ENCODE measurements around the gene LFNG.
"Not testable (repeated sequence)": the region's sequence is repeated elsewhere in the genome, so short reads cannot be mapped to it uniquely, and the experiment has no call there.

LFNG gene

DNA sequence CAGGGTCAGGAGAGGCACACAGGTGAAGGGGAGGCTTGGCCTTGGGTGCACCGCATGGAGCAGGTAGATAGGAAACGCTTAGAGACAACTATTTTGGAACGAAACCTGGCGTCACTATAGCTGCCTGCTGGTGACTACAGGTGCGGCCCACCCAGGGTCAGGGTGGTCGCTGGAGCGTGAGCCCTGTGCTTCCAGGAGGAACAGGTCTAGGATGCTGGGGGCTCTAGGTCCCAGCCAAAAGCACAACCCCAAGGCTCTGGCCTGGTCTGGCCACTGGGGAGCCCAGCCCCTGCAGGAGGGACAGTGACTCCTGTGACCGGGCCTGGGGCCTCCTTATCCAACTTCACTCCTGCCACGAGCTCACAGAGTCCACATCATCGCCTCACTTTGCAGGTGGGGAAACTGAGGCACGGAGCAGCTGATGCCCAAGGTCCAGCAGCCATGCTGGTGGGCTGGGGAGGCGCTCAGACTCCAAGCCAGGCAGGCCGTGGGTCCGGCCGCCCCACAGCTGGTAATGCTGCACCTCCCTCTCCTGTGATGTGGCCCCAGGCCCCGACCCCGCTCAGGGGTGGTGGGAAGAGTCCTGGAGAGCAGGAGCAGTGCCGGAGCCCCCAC is 9.0 kb downstream of the LFNG start:
- no peaks in the 10 kb centered on the region for H3K27me3 ChIP-seq (ENCODE audit: insufficient read depth, low read length)
- peaks cover 35% of the 10 kb centered on the region for H3K36me3 ChIP-seq (ENCODE audit: insufficient read depth, low read length)
- WGBS, result 91% methylated on average over 18 of the region's 18 CpGs
- H3K9me3 ChIP-seq (ENCODE audit: insufficient read depth, low read depth, low read length), result no peaks in the 10 kb centered on the region
- H3K4me1 ChIP-seq (ENCODE audit: insufficient read depth, low read length), result peaks cover 18% of the 10 kb centered on the region
- no peak overlapping the region for H3K4me3 ChIP-seq (ENCODE audit: low read length)
- H3K27ac ChIP-seq (ENCODE audit: low read depth, low read length), result no peak overlapping the region; the same call in 1 of the 2 replicates
- no peak overlapping the region for H3K9ac ChIP-seq (ENCODE audit: low read depth, low read length)

DNA sequence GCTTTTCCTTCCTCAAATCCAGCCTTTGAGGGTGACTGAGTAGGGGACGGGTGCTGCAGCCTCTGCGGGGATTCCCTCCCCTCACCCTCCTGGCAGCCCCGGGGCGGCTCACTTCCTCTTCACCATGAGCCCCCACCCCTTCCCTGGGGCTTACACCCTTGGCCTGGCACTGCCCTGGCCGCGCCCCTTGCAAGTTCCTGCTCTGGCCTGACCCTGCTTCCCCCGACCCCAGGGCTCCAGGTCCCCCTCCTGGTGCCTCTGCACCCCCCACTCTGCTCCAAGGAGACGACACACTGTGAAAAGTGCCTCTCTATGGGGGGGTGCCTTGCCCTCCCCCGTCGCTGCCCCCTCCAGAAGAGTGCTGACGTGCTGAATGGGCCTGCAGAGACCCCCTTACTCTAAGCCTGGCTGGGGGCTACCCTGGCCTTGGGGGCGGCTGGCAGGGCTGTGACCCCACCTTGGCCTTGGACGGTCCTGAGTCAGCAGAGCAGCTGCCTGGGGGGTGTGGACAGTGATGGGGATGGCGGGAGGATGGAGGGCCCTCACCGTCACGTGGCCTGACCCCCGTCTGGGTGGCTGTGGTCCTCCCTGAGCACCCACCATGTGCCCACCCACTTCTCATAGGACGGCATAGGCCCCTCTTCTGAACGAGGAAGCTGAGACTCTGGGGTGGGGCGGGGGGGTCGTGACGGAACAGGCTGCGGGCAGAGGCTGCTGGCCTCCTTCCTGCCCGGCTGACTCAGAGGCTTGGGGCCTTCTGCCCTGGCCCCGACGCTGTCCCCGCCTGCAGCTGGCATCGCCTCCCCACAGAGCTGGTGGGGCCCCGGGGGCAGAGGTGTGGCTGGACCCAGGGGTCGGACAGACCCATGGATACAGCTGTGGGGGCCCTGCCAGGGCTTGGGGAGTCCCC is 9.8 kb downstream of the LFNG start:
- Histone ChIP-seq H3K36me3 (ENCODE audit: insufficient read depth, low read length) (peaks cover 35% of the 10 kb centered on the region), H3K4me1 (ENCODE audit: insufficient read depth, low read length) (peaks cover 10% of the 10 kb centered on the region), H3K4me3 (ENCODE audit: low read length) (no peak overlapping the region), H3K27me3 (ENCODE audit: insufficient read depth, low read length) (no peaks in the 10 kb centered on the region), H3K9ac (ENCODE audit: low read depth, low read length) (no peak overlapping the region), H3K9me3 (ENCODE audit: insufficient read depth, low read depth, low read length) (no peaks in the 10 kb centered on the region), H3K27ac (ENCODE audit: low read depth, low read length) (no peak overlapping the region)
- WGBS, result 87% methylated on average over 30 of the region's 30 CpGs

DNA sequence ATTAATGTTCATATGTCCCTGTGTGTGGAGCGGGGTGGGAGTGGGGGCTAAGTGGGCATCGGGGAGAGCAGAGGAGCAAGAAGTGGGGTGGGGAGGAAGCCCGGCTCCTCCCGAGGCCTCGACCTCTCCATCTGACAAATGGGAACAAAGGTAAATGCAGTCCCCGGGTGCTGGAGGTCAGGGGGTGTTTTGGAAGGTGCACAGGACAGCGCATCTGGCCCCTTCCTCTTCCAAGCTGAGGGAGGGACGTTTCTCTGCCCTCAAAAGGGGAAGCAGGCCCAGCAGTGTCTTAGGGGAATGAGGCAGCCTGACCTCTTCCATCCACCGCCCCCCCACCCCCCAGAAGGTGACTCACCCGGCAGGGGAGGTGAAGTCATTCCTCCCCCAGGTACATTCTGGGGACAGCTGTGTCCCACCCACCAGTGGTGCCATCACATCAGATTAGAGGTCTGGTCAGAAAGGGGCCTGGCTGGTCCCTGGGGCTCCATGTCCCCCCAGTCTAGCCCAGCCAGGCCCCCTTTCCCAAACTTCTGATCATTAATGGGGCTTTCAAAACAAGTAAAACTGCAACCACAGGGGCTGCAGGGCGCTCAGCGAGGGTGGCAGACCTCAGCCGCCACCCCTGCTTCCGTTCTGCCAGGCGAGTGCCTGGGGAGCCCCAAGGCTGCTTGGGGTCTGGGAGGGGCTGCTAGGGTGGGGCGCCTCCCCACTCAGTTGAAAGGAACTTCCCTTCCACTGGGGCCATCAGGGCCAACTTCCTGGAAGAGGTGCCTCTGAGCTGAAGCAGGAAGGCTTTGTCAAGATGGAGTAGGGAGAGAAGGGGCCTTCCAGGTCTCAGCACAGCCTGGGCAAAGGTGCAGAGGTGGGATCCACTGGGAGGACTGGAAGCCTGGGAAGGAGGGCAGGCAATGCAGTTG is 10.8 kb downstream of the LFNG start:
- Histone ChIP-seq H3K27me3 (ENCODE audit: insufficient read depth, low read length) (no peaks in the 10 kb centered on the region), H3K4me3 (ENCODE audit: low read length) (no peak overlapping the region), H3K36me3 (ENCODE audit: insufficient read depth, low read length) (peaks cover 33% of the 10 kb centered on the region), H3K9ac (ENCODE audit: low read depth, low read length) (peak overlapping the region; percentile 38; the same call in 1 of the 2 replicates), H3K27ac (ENCODE audit: low read depth, low read length) (peak overlapping the region; percentile 33), H3K4me1 (ENCODE audit: insufficient read depth, low read length) (peaks cover 3% of the 10 kb centered on the region), H3K9me3 (ENCODE audit: insufficient read depth, low read depth, low read length) (no peaks in the 10 kb centered on the region)
- 86% methylated on average over 16 of the region's 16 CpGs for WGBS

DNA sequence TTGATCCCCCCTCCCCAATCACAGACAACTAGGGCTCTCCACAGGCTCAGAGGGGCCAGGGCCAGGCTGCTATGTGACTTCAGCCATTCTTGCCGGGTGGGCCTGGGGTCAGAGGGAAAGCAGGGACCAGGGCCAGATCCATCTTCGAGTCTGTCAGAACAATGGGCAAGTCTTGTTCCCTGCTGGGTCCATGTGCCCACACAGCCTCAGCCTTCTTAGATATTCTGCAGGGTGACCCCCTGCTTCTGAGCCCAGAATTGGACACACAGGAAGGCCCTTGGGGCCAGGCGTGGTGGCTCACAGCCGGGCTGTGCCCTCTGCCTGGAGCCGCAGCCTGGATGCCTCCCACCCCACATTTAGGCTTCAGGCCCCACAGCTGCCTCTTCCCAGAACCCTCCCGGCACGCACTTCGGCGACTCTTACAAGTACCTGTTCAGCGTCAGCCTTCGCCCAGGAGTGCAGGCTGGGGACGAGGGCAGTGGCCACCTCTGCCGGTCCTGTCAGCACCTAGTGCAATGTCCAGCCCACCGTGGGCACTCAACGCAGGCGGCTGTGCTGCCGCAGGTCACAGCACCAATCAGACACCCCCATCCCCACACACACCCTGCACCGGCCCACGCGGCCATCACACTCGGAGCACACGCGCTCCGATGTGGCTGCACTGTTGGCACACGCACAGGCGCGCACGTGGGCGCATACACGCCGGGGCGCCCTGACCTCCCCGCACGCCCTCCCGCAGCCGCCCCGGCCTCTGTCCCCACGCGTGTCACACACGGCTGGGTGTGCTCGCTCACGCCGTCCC is 11.6 kb downstream of the LFNG start:
- not testable (repeated sequence) for H3K4me3 ChIP-seq (ENCODE audit: low read length); H3K27me3 ChIP-seq (ENCODE audit: insufficient read depth, low read length); H3K4me1 ChIP-seq (ENCODE audit: insufficient read depth, low read length); H3K9me3 ChIP-seq (ENCODE audit: insufficient read depth, low read depth, low read length)
- Histone ChIP-seq H3K9ac (ENCODE audit: low read depth, low read length) (peak overlapping the region; percentile 38; the same call in 1 of the 2 replicates), H3K27ac (ENCODE audit: low read depth, low read length) (peak overlapping the region; percentile 33; the same call in 1 of the 2 replicates), H3K36me3 (ENCODE audit: insufficient read depth, low read length) (peaks cover 25% of the 10 kb centered on the region)
- 91% methylated on average over 40 of the region's 43 CpGs for WGBS

DNA sequence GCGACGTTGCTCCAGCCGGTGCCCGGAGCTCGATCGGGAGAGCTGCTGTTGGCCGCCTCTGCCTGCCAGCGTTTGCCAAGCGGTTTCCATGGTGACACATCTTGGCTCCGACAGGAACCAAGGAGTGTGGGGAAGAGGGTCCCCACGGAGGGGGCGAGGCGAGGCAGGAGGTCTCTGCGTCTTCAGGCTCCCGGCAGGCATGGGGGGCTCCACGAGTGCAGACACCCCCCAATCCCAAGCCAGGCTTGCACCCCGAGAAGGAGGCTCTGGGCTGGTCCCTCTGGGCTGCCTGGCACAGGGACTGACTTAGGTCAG is 12.2 kb downstream of the LFNG start:
- not testable (repeated sequence) for H3K27ac ChIP-seq (ENCODE audit: low read depth, low read length); H3K9ac ChIP-seq (ENCODE audit: low read depth, low read length); H3K27me3 ChIP-seq (ENCODE audit: insufficient read depth, low read length); H3K9me3 ChIP-seq (ENCODE audit: insufficient read depth, low read depth, low read length); H3K4me3 ChIP-seq (ENCODE audit: low read length); H3K4me1 ChIP-seq (ENCODE audit: insufficient read depth, low read length)
- 86% methylated on average over 15 of the region's 17 CpGs for WGBS
- H3K36me3 ChIP-seq (ENCODE audit: insufficient read depth, low read length), result peaks cover 19% of the 10 kb centered on the region

DNA sequence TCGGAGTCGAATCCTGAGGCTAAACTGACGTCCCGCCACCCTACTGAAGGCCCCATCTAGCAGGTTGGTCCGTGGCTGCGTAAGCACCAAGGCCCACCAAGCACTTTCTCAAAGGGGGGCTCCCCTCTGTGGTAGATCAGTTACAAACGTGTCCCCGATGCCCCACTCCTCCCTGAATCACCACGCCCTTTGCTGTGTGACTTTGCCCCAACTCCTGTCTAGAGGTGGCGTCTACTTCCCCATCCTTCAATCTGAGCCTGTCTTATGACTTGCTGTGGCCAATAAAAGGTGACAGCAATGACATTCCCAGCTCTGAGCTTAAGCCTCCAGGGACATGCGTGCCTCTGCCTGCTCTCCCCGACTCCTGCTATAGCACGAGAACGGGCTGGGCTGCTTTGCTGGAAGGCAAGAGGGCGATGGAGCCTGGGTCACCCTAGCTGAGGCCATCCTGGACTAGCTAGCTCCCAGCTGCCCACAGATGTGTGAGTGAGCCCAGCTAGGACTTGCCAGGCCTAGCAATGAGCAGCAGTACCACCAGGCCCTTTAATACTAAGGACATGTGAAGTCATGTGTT is 12.7 kb downstream of the LFNG start:
- H3K27me3 ChIP-seq (ENCODE audit: insufficient read depth, low read length); H3K4me3 ChIP-seq (ENCODE audit: low read length); H3K9me3 ChIP-seq (ENCODE audit: insufficient read depth, low read depth, low read length); H3K27ac ChIP-seq (ENCODE audit: low read depth, low read length); H3K9ac ChIP-seq (ENCODE audit: low read depth, low read length); H3K4me1 ChIP-seq (ENCODE audit: insufficient read depth, low read length): not testable (repeated sequence)
- 92% methylated on average over 9 of the region's 15 CpGs for WGBS
- H3K36me3 ChIP-seq (ENCODE audit: insufficient read depth, low read length), result peaks cover 14% of the 10 kb centered on the region

DNA sequence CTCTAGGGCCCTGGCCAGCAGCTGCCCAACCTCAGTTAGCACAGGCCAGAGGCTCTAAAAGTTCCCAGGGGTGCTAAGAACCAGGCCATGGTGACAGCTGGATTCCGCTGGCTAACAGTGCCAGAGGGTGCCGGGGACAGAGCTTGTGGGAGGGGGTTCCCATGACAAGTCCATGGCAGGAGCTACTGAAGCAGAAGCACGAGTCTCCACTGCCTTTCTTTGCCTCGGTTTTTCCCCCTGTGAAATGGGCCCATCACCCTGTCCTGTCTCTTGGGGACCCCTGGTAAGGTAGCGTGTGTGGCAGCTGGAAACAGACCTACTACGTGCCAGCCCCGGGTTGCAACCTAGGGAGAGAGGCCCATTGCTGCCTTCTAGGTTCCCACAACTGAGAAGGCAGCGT is 13.2 kb downstream of the LFNG start:
- H3K4me3 ChIP-seq (ENCODE audit: low read length); H3K27me3 ChIP-seq (ENCODE audit: insufficient read depth, low read length); H3K9me3 ChIP-seq (ENCODE audit: insufficient read depth, low read depth, low read length); H3K9ac ChIP-seq (ENCODE audit: low read depth, low read length); H3K4me1 ChIP-seq (ENCODE audit: insufficient read depth, low read length); H3K27ac ChIP-seq (ENCODE audit: low read depth, low read length): not testable (repeated sequence)
- peaks cover 12% of the 10 kb centered on the region; the same call in 1 of the 2 replicates for H3K36me3 ChIP-seq (ENCODE audit: insufficient read depth, low read length)
- WGBS, result 95% methylated on average over 5 of the region's 8 CpGs

DNA sequence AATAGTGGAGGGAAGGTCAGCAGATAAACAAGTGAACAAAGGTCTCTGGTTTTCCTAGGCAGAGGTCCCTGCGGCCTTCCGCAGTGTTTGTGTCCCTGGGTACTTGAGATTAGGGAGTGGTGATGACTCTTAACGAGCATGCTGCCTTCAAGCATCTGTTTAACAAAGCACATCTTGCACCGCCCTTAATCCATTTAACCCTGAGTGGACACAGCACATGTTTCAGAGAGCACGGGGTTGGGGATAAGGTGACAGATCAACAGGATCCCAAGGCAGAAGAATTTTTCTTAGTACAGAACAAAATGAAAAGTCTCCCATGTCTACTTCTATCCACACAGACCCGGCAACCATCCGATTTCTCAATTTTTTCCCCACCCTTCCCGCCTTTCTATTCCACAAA is 14.0 kb downstream of the LFNG start:
- not testable (repeated sequence) for H3K9ac ChIP-seq (ENCODE audit: low read depth, low read length); H3K9me3 ChIP-seq (ENCODE audit: insufficient read depth, low read depth, low read length); H3K4me3 ChIP-seq (ENCODE audit: low read length); H3K27ac ChIP-seq (ENCODE audit: low read depth, low read length); H3K4me1 ChIP-seq (ENCODE audit: insufficient read depth, low read length); H3K27me3 ChIP-seq (ENCODE audit: insufficient read depth, low read length)
- peaks cover 13% of the 10 kb centered on the region for H3K36me3 ChIP-seq (ENCODE audit: insufficient read depth, low read length)
- WGBS, result 40% methylated on average over 1 of the region's 8 CpGs

DNA sequence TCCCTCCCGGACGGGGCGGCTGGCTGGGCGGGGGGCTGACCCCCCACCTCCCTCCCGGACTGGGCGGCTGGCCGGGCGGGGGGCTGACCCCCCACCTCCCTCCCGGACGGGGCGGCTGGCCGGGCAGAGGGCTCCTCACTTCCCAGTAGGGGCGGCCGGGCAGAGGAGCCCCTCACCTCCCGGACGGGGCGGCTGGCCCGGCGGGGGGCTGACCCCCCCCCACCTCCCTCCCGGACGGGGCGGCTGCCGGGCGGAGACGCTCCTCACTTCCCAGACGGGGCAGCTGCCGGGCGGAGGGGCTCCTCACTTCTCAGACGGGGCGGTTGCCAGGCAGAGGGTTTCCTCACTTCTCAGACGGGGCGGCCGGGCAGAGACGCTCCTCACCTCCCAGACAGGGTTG is 14.6 kb downstream of the LFNG start:
- not testable (repeated sequence) for H3K27ac ChIP-seq (ENCODE audit: low read depth, low read length); H3K27me3 ChIP-seq (ENCODE audit: insufficient read depth, low read length); H3K4me3 ChIP-seq (ENCODE audit: low read length); H3K9ac ChIP-seq (ENCODE audit: low read depth, low read length); H3K9me3 ChIP-seq (ENCODE audit: insufficient read depth, low read depth, low read length); H3K4me1 ChIP-seq (ENCODE audit: insufficient read depth, low read length)
- 90% methylated on average over 25 of the region's 34 CpGs for WGBS
- peaks cover 17% of the 10 kb centered on the region for H3K36me3 ChIP-seq (ENCODE audit: insufficient read depth, low read length)

DNA sequence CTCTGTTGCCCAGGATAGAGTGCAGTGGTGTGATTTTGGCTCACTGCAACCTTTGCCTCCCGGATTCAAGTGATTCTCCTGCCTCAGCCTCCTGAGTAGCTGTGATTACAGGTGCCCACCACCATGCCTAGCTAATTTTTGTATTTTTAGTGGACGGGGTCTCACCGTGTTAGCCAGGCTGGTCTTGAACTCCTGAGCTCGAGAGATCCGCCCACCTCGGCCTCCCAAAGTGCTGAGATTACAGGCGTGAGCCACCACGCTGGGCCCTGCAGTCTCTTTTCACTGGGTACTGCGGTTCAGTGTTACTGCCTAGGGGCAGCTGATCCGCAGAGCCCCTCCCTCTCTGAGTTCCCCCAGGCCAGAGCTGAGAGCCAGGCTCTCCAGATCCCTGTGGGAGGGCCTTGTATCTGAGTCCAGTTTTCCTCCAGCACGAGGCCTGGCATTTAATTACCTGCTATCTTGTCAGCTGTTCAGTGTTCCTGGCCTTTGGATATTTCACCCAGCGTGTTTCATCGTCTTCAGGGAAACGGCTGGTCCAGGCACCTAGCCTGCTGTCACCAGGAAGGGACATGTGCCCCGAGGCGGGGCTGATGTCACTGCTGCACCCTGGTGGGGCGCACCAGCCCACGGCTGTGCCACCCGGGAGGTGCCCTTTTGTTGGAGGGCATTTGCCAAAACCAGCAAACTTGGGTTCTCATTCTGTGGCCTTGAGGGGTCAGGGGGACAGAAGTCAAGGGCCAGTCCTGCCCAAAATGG is 16.5 kb downstream of the LFNG start:
- WGBS, result 89% methylated on average over 16 of the region's 19 CpGs
- not testable (repeated sequence) for H3K9ac ChIP-seq (ENCODE audit: low read depth, low read length); H3K27me3 ChIP-seq (ENCODE audit: insufficient read depth, low read length); H3K9me3 ChIP-seq (ENCODE audit: insufficient read depth, low read depth, low read length); H3K4me1 ChIP-seq (ENCODE audit: insufficient read depth, low read length); H3K27ac ChIP-seq (ENCODE audit: low read depth, low read length); H3K4me3 ChIP-seq (ENCODE audit: low read length)
- H3K36me3 ChIP-seq (ENCODE audit: insufficient read depth, low read length), result peaks cover 26% of the 10 kb centered on the region

Data from HUES64 (cell line).